GM12872 (cell line): ENCODE data around the gene IGFBP6.

Source experiments
- TF ChIP-seq, protein P1 (sequence below): IDR thresholded peaks from 3 replicates; pipeline ENCODE4 v1.5.1; 2011; ENCODE audit warnings: low read depth, mild to moderate bottlenecking, low read length, moderate library complexity; ENCODE audit not compliant: insufficient read depth

The IGFBP6 gene

DNA sequence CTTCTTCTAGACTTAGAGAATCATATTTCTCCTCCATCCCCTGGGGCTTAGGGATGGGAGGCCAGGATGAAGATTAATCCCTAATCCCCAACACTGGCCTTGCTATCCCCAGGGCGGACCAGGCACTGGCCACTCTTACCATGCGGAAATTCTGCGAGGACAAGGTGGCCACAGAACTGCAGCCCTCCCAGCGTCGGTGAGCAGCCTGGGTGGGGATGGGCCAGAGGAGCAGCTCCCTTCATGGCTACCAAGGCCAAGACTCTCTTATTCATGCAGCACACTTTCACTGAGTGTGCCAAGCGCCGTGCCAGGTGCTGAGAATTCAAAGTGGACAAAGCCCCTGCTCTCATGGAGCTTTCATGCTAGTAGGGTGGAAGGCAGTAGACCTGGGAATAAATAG, 40.6 kb upstream of the IGFBP6 start:
- TF ChIP-seq, protein P1, sequence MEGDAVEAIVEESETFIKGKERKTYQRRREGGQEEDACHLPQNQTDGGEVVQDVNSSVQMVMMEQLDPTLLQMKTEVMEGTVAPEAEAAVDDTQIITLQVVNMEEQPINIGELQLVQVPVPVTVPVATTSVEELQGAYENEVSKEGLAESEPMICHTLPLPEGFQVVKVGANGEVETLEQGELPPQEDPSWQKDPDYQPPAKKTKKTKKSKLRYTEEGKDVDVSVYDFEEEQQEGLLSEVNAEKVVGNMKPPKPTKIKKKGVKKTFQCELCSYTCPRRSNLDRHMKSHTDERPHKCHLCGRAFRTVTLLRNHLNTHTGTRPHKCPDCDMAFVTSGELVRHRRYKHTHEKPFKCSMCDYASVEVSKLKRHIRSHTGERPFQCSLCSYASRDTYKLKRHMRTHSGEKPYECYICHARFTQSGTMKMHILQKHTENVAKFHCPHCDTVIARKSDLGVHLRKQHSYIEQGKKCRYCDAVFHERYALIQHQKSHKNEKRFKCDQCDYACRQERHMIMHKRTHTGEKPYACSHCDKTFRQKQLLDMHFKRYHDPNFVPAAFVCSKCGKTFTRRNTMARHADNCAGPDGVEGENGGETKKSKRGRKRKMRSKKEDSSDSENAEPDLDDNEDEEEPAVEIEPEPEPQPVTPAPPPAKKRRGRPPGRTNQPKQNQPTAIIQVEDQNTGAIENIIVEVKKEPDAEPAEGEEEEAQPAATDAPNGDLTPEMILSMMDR, result no peak

DNA sequence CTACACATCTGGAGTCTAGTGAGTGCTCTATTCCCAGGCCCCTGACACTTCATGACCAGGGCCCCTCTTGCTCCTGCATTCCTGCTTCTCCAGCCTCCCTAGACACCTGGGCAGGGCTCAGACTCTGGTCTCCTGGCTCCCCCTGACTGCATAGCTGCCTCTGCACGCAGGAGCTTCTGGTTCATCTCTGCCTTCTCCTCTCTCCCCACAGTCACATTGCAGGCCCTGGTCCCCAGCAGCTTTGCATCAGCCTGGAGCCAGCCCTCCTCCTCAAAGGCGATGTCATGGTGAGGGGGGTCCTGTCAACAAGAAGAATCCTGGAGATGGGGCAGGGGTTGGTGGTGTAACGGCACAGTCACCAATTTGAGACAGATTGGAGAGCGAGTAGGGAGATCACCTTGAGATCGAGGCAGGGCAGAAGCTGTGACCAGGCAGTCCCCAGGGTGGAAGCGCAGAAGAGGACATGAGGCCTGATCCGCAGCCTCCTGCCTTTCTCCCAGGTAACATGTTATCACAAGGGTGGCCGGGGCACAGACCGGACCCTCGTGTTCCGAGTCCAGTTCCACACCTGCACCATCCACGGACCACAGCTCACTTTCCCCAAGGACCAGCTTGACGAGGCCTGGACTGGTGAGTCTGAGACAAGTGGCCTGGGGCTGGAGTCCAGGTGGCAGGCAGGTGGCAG, 39.5 kb upstream of the IGFBP6 start:
- TF ChIP-seq, protein P1, result no peak

DNA sequence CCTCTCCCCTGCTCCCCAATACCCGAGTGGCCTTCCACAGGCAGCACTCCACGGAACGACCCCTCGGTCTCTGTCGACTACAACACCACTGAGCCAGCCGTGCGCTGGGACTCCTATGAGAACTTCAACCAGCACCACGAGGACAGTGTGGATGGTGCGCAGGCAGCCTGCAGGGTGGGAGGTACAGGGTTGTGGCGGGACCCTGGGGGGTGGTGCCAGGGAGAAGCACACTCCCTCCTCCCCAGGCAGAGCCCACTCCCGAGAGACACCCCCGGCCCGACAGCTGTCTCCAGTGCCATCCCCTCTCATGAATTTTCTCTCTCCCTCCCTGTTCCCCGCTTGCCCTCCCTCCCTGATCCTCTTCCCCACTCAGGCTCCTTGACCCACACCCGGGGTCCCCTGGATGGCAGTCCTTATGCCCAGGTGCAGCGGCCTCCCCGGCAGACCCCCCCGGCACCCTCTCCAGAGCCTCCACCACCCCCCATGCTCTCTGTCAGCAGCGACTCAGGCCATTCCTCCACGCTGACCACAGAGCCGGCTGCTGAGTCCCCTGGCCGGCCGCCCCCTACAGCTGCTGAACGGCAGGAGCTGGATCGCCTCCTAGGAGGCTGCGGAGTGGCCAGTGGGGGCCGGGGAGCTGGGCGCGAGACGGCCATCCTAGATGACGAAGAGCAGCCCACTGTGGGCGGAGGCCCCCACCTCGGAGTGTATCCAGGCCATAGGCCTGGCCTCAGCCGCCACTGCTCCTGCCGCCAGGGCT, 38.6 kb upstream of the IGFBP6 start:
- TF ChIP-seq, protein P1, result no peak

DNA sequence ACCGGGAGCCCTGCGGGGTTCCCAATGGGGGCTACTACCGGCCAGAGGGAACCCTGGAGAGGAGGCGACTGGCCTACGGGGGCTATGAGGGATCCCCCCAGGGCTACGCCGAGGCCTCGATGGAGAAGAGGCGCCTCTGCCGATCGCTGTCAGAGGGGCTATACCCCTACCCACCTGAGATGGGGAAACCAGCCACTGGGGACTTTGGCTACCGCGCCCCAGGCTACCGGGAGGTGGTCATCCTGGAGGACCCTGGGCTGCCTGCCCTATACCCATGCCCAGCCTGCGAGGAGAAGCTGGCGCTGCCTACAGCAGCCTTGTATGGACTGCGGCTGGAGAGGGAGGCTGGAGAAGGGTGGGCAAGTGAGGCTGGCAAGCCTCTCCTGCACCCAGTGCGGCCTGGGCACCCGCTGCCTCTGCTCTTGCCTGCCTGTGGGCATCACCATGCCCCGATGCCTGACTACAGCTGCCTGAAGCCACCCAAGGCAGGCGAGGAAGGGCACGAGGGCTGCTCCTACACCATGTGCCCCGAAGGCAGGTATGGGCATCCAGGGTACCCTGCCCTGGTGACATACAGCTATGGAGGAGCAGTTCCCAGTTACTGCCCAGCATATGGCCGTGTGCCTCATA, 37.9 kb upstream of the IGFBP6 start:
- TF ChIP-seq, protein P1, result no peak

DNA sequence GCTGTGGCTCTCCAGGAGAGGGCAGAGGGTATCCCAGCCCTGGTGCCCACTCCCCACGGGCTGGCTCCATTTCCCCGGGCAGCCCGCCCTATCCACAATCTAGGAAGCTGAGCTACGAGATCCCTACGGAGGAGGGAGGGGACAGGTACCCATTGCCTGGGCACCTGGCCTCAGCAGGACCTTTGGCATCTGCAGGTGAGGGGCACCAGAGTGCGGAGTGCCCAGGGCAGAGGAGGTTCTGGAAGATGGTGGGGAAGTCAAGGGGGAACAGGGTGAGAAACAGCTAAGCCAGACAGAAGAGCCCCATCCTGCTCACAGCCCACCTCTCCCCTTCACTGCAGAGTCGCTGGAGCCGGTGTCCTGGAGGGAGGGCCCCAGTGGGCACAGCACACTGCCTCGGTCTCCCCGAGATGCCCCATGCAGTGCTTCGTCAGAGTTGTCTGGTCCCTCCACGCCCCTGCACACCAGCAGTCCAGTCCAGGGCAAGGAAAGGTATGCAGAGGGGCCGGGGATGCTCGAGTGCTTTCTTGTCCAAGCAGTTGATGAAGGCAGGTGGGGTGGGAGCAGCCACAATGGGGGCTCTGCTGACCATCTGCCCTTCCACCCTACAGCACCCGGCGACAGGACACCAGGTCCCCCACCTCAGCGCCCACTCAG, 37.3 kb upstream of the IGFBP6 start:
- TF ChIP-seq, protein P1, result no peak

DNA sequence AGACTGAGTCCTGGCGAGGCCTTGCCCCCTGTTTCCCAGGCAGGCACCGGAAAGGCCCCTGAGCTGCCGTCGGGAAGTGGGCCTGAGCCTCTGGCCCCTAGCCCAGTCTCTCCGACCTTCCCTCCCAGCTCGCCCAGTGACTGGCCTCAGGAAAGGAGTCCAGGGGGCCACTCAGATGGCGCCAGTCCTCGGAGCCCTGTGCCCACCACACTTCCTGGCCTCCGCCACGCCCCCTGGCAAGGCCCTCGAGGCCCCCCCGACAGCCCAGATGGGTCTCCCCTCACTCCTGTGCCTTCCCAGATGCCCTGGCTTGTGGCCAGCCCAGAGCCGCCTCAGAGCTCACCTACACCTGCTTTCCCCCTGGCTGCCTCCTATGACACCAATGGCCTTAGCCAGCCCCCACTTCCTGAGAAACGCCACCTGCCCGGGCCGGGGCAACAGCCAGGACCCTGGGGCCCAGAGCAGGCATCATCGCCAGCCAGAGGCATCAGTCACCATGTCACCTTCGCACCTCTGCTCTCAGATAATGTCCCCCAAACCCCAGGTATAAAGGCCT, 36.7 kb upstream of the IGFBP6 start:
- TF ChIP-seq, protein P1, result no peak
